Suprapubic skin (tissue), 4 donors: Measurements from ENCODE around the gene CBX3.
"Not testable (repeated sequence)": the region's sequence is repeated elsewhere in the genome, so short reads cannot be mapped to it uniquely, and the experiment has no call there.

Experiments
- EP300 ChIP-seq: sonication (generic); formaldehyde crosslinking; IDR thresholded peaks from one replicate; pipeline ENCODE4 v1.6.1; 2017; ENCODE audit warnings: antibody characterized with exemption
- POLR2A ChIP-seq, 2 donors: fragments of 450-650 bp; IDR thresholded peaks; one replicate each; pipeline ENCODE4 v1.6.1; 2017; ENCODE audit warnings: antibody characterized with exemption in 2 of 2, mild to moderate bottlenecking in 2 of 2, moderate library complexity in 2 of 2
- POLR2AphosphoS5 ChIP-seq, 3 donors: sonication (generic); formaldehyde crosslinking; IDR thresholded peaks; one replicate each; pipeline ENCODE4 v1.6.1; 2017; ENCODE audit warnings: antibody characterized with exemption in 3 of 3
- TF ChIP-seq, protein P1 (sequence below), 2 donors: fragments of 200-600 bp in 1 of 2; fragments of 450-650 bp in 1 of 2; sonication (generic) in 1 of 2; IDR thresholded peaks; one replicate each; pipeline ENCODE4 v1.5.1; 2016 to 2019; ENCODE audit warnings: antibody characterized with exemption in 2 of 2, mild to moderate bottlenecking in 1 of 2, moderate library complexity in 1 of 2

GRCh38 chr7:26152782-26153240, 48.7 kb upstream of the CBX3 start:
- TF ChIP-seq, protein P1, sequence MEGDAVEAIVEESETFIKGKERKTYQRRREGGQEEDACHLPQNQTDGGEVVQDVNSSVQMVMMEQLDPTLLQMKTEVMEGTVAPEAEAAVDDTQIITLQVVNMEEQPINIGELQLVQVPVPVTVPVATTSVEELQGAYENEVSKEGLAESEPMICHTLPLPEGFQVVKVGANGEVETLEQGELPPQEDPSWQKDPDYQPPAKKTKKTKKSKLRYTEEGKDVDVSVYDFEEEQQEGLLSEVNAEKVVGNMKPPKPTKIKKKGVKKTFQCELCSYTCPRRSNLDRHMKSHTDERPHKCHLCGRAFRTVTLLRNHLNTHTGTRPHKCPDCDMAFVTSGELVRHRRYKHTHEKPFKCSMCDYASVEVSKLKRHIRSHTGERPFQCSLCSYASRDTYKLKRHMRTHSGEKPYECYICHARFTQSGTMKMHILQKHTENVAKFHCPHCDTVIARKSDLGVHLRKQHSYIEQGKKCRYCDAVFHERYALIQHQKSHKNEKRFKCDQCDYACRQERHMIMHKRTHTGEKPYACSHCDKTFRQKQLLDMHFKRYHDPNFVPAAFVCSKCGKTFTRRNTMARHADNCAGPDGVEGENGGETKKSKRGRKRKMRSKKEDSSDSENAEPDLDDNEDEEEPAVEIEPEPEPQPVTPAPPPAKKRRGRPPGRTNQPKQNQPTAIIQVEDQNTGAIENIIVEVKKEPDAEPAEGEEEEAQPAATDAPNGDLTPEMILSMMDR (IDR thresholded peaks at IDR 0.05), result not testable (repeated sequence)
- TF ChIP-seq POLR2AphosphoS5 (IDR thresholded peaks at IDR 0.05); POLR2A (IDR thresholded peaks at IDR 0.05); EP300: not testable (repeated sequence)
